ENCODE data around the gene PLXNB1.

GRCh38 chr3:48395714-48396113 lies 34.2 kb downstream of the PLXNB1 start:
- TF ChIP-seq CTCF (IDR thresholded peaks at IDR 0.05; ENCODE audit: borderline replicate concordance, extremely low read depth, low read length, poor library complexity, severe bottlenecking) (no peak), EZH2 (IDR thresholded peaks at IDR 0.05; ENCODE audit: borderline replicate concordance, low read depth, low read length, severe bottlenecking) (no peak)
